Esophagus squamous epithelium (tissue), 5 donors: ENCODE data around the gene WIZ. TPM values are rescaled to one million over a fixed set of nuclear protein-coding genes. Genes with fewer than 3 reads are reported as not detected.

Experiments
- DNase-seq: peaks from one replicate; lab custom pipeline; 2025; lab: John Stamatoyannopoulos, UW
- H3K27ac ChIP-seq, 4 donors: fragments of 200-600 bp; sonication (generic); one replicate each; pipeline ENCODE4 v1.5.1; 2016 to 2019; ENCODE audit warnings: mild to moderate bottlenecking in 1 of 4
- H3K27me3 ChIP-seq, 4 donors: fragments of 200-600 bp; sonication (generic); 1 replicate in 3 of 4; 2 replicates in 1 of 4; pipeline versions ENCODE4 v1.5.1 to v1.6.0; 2017 to 2021; ENCODE audit warnings: antibody characterized with exemption in 1 of 4
- H3K36me3 ChIP-seq, 3 donors: fragments of 200-600 bp; sonication (generic); one replicate each; pipeline ENCODE4 v1.5.1; 2016 to 2019
- H3K4me1 ChIP-seq, 3 donors: fragments of 200-600 bp; sonication (generic); one replicate each; pipeline ENCODE4 v1.5.1; 2017 to 2019
- H3K4me3 ChIP-seq, 4 donors: fragments of 200-600 bp; sonication (generic); 1 replicate in 3 of 4; 2 replicates in 1 of 4; pipeline ENCODE4 v1.5.1; 2016 to 2019; ENCODE audit warnings: mild to moderate bottlenecking in 2 of 4, moderate library complexity in 1 of 4
- H3K9me3 ChIP-seq, 3 donors: fragments of 200-600 bp; sonication (generic); one replicate each; pipeline ENCODE4 v1.5.1; 2016 to 2019
- POLR2A ChIP-seq, 4 donors: fragments of 450-650 bp; IDR thresholded peaks; one replicate each; pipeline ENCODE4 v1.6.1; 2017; ENCODE audit warnings: antibody characterized with exemption in 4 of 4, mild to moderate bottlenecking in 4 of 4, moderate library complexity in 3 of 4
- WGBS, 2 donors: methylation state at CpG; one replicate each; pipeline ENCODE4 v1.1.5; 2018; 5-methylcytosine and 5-hydroxymethylcytosine counted together
- intact Hi-C: fragments of 100-400 bp; cut with DNase I; formaldehyde crosslinking; loops from one replicate; pipeline ENCODE4 v1.15.0; 2022
- total RNA-seq, 4 donors: library from RNA; depleted of rRNA; stranded (reverse); fragments of >200 nt; gene quantifications; one replicate each; pipeline ENCODE4 v1.1.0, GENCODE V29; 2016
- TF ChIP-seq, protein P1 (sequence below), 6 experiments: fragments of 450-650 bp in 4 of 6; fragments of 200-600 bp in 2 of 6; sonication (generic) in 2 of 6; IDR thresholded peaks; one replicate each; pipeline ENCODE4 v1.5.1; 2016 to 2019; ENCODE audit warnings: antibody characterized with exemption in 6 of 6, mild to moderate bottlenecking in 4 of 6, moderate library complexity in 4 of 6
- donor health status: DM: yes; HTN: yes; CAD: no.

Gene WIZ
- total RNA-seq, 4 donors from 2014 or later, result 17.2 to 36.5 (median 30.0) TPM

DNA sequence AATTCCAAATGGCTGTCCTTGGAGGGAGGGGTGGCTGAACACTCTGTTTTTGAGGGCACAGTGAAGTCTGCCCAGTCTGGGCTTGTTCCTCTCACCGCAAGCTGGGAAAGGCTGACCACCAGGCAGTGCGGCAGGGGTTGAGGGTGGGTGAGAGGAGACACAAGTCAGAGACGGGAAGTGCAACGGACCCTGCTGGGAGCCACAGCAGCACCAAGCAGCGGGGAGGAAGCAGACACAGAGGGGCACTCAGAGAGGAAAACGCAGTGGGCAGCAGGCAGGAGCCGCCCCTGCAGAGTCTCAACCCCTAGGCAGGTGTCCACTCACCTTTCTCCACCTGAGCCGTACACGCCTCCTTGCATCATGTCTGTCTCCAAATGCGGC, 46.6 kb downstream of the WIZ start:
- TF ChIP-seq POLR2A (IDR thresholded peaks at IDR 0.05), result no peak
- TF ChIP-seq, protein P1, sequence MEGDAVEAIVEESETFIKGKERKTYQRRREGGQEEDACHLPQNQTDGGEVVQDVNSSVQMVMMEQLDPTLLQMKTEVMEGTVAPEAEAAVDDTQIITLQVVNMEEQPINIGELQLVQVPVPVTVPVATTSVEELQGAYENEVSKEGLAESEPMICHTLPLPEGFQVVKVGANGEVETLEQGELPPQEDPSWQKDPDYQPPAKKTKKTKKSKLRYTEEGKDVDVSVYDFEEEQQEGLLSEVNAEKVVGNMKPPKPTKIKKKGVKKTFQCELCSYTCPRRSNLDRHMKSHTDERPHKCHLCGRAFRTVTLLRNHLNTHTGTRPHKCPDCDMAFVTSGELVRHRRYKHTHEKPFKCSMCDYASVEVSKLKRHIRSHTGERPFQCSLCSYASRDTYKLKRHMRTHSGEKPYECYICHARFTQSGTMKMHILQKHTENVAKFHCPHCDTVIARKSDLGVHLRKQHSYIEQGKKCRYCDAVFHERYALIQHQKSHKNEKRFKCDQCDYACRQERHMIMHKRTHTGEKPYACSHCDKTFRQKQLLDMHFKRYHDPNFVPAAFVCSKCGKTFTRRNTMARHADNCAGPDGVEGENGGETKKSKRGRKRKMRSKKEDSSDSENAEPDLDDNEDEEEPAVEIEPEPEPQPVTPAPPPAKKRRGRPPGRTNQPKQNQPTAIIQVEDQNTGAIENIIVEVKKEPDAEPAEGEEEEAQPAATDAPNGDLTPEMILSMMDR (IDR thresholded peaks at IDR 0.05), result no peak
- Histone ChIP-seq H3K27me3 (no peaks in the 10 kb centered on the region), H3K4me1 (peaks cover 0 to 75% (median 27%) of the 10 kb centered on the region in 3 donors), H3K9me3 (no peaks in the 10 kb centered on the region), H3K4me3 (peak overlapping the region in 1 of 4 donors; percentile 2), H3K36me3 (peaks cover 37 to 99% (median 41%) of the 10 kb centered on the region in 3 donors), H3K27ac (peak overlapping the region in 3 of 4 donors; percentile 69 to 80 (median 79))
- intact Hi-C loops, result no loop called here
- DNase-seq, result no peak
- 80 to 94% methylated on average over 7 to 8 of the region's 10 CpGs for WGBS, 2 donors

DNA sequence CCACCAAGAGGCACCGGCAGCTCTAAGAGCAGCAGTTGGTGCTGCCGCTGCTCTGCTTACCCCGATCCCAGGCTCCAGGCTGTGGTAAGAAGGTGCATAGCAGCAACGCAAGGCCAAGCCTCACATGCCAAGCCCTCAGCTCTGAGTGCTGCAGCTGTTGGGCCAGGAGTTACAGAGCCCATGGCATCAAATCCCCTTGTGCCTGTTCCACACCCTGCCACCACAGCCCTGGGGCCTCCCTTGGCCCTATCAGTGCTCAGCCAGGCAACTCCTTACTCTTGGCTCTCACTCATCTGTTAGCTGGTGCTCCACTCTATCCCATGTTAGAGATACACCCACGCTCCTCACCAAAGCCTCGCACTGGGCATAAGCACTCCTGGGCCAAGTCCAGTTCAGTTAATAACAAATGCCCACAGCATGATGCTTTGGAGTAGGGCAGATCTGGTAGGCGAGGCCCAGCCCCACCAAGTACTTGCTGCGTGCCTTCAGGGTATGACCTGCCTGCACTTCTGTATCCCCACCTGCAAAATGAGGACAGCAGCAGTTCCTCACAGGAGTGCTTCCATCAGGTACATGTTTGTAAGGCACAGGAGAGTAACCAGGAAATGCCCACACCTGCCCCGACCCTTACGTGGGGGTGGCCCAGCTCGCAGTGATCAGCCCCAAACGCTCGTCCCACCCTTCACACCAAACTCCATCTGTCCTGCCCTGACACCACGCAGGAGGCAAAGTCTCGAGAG, 47.2 kb downstream of the WIZ start:
- Histone ChIP-seq H3K4me3 (peak overlapping the region in 1 of 4 donors; percentile 4), H3K27me3 (no peaks in the 10 kb centered on the region), H3K36me3 (peaks cover 43 to 99% (median 47%) of the 10 kb centered on the region in 3 donors), H3K4me1 (peaks cover 0 to 69% (median 22%) of the 10 kb centered on the region in 3 donors), H3K27ac (peak overlapping the region in 3 of 4 donors; percentile 69 to 80 (median 79)), H3K9me3 (no peaks in the 10 kb centered on the region)
- TF ChIP-seq, protein P1 (IDR thresholded peaks at IDR 0.05), result no peak
- no peak for TF ChIP-seq POLR2A (IDR thresholded peaks at IDR 0.05)
- 88 to 100% methylated on average over 2 to 14 of the region's 15 CpGs for WGBS, 2 donors
- intact Hi-C loops, result no loop called here
- DNase-seq, result no peak

DNA sequence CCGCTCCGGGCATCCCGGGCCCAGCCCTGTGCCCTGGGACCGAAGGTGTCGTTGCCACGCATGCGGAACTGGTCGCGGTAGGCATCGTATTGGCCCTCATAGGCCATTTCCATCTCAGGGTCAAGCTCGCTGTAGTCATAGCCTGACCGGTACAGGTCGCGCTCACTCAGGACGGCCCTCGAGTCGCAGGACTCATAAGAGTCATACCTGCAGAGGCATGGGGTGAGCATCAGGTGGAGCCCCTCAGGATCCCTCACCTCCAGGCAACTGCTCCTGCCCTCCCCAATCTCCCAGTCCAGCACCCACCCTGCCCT, 48.4 kb downstream of the WIZ start:
- H3K27me3 ChIP-seq, result no peaks in the 10 kb centered on the region
- TF ChIP-seq, protein P1 (IDR thresholded peaks at IDR 0.05), result no peak
- TF ChIP-seq POLR2A (IDR thresholded peaks at IDR 0.05), result no peak
- 98% methylated on average over 10 of the region's 17 CpGs; no CpG with 5 or more reads in 1 of the 2 donors for WGBS, 2 donors
- no peak overlapping the region for H3K4me3 ChIP-seq
- peaks cover 55 to 100% (median 59%) of the 10 kb centered on the region in 3 donors for H3K36me3 ChIP-seq
- DNase-seq, result no peak
- H3K27ac ChIP-seq, result peak overlapping the region in 3 of 4 donors; percentile 23 to 80 (median 79)
- peaks cover 0 to 57% (median 15%) of the 10 kb centered on the region in 3 donors for H3K4me1 ChIP-seq
- H3K9me3 ChIP-seq, result no peaks in the 10 kb centered on the region
- intact Hi-C loops, result no loop called here

DNA sequence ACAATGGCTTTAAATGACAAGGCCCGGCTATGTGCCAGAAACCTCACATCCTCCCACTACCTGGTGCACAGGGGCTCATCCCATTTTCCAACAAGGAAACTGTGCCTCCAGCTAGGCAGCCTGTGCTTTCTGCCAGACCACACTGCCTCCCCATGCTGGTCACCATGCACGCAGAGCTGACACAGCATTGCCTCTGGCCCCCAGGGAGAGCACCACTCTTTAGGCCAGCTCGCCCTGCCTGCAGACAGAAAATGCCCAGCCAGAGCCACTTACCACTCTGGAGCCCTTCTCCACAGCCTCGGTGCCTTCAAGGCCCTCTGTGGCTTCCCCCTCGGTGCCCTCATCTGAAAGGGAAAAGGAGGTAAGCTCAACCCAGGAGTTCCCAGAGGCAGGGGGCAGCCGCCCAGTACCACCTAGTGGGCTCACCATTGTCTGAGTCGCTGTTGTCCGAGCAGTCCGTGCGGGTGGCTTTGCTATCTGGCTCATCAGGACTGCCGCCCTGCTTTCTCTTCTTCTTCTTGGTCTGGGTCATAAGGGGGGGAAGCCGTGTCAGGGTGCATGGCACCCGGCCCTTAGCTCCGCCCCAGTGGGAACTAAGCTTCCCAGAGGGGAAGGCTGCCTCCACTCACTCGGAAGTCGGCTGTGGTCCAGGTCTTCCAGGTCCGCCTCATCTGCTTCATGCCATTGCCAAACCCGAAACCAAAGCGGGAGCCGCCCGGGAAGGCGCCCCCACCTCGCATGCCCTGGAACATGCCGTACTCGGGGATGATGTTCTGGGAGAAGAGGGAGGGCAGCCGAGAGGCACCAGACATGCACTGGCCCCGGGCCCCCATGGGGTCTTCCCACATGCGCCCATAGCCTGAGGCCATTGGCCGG, 49.0 kb downstream of the WIZ start:
- Histone ChIP-seq H3K27me3 (no peaks in the 10 kb centered on the region), H3K4me3 (no peak overlapping the region), H3K4me1 (peaks cover 0 to 51% (median 15%) of the 10 kb centered on the region in 3 donors), H3K27ac (peak overlapping the region in 3 of 4 donors; percentile 48 to 80 (median 79)), H3K9me3 (no peaks in the 10 kb centered on the region), H3K36me3 (peaks cover 58 to 100% (median 60%) of the 10 kb centered on the region in 3 donors)
- 83 to 87% methylated on average over 5 to 9 of the region's 29 CpGs for WGBS, 2 donors
- intact Hi-C loops, result no loop called here
- TF ChIP-seq, protein P1 (IDR thresholded peaks at IDR 0.05), result no peak
- no peak for TF ChIP-seq POLR2A (IDR thresholded peaks at IDR 0.05)
- no peak for DNase-seq
